Myocyte (in vitro differentiated cells): Measurements from ENCODE around the gene SEC16A. TPM values are rescaled to one million over a fixed set of nuclear protein-coding genes. Genes with fewer than 3 reads are reported as not detected.

ENCODE experiments used
- DNase-seq: peaks from one replicate; pipeline ENCODE4 v3.0.0-alpha.2; 2012; ENCODE audit warnings: low read depth
- total RNA-seq: library from RNA; depleted of rRNA; stranded (reverse); fragments of >200 nt; gene quantifications from 2 replicates; pipeline ENCODE4 v1.2.3, GENCODE V29; 2014

Gene SEC16A
- total RNA-seq, 1 donor from 2014 or later, result 25.3 TPM

GRCh38 chr9:136519263-136520052 is 36.6 kb upstream of the SEC16A start:
- no peak for DNase-seq

GRCh38 chr9:136518623-136519022 is 35.8 kb upstream of the SEC16A start:
- no peak for DNase-seq

GRCh38 chr9:136517950-136518349 is 35.1 kb upstream of the SEC16A start:
- no peak for DNase-seq

- DNase-seq, result no peak
These were observed 34.3 kb upstream of the SEC16A start for GRCh38 chr9:136517012-136517743.

GRCh38 chr9:136516191-136516654 is 33.4 kb upstream of the SEC16A start:
- DNase-seq, result no peak

GRCh38 chr9:136515276-136515675 is 32.4 kb upstream of the SEC16A start:
- no peak for DNase-seq

- no peak for DNase-seq
These were observed 31.3 kb upstream of the SEC16A start for GRCh38 chr9:136514022-136514714.

GRCh38 chr9:136513191-136513590 is 30.4 kb upstream of the SEC16A start:
- no peak for DNase-seq

GRCh38 chr9:136512651-136513071 is 29.8 kb upstream of the SEC16A start:
- no peak for DNase-seq

GRCh38 chr9:136511670-136512592 is 29.1 kb upstream of the SEC16A start:
- no peak for DNase-seq

GRCh38 chr9:136511144-136511669 is 28.4 kb upstream of the SEC16A start:
- no peak for DNase-seq

- DNase-seq, result no peak
These were observed 27.7 kb upstream of the SEC16A start for GRCh38 chr9:136510561-136510960.

GRCh38 chr9:136509549-136509948 is 26.7 kb upstream of the SEC16A start:
- DNase-seq, result no peak

- DNase-seq, result no peak
These were observed 26.1 kb upstream of the SEC16A start for GRCh38 chr9:136508729-136509500.

- no peak for DNase-seq
These were observed 25.1 kb upstream of the SEC16A start for GRCh38 chr9:136507992-136508375.

- DNase-seq, result no peak
These were observed 24.6 kb upstream of the SEC16A start for GRCh38 chr9:136507221-136507991.

- no peak for DNase-seq
These were observed 23.6 kb upstream of the SEC16A start for GRCh38 chr9:136506425-136506824.

- no peak for DNase-seq
These were observed 22.9 kb upstream of the SEC16A start for GRCh38 chr9:136505406-136506403.
